NCI-H748 (cell line): ENCODE measurements around the gene ZW10.
"Not testable (repeated sequence)": the region's sequence is repeated elsewhere in the genome, so short reads cannot be mapped to it uniquely, and the experiment has no call there.

Experiments
- DNase-seq: peaks from one replicate; lab custom pipeline; 2025; ENCODE audit not compliant: unreplicated experiment; lab: John Stamatoyannopoulos, UW

The ZW10 gene

DNA sequence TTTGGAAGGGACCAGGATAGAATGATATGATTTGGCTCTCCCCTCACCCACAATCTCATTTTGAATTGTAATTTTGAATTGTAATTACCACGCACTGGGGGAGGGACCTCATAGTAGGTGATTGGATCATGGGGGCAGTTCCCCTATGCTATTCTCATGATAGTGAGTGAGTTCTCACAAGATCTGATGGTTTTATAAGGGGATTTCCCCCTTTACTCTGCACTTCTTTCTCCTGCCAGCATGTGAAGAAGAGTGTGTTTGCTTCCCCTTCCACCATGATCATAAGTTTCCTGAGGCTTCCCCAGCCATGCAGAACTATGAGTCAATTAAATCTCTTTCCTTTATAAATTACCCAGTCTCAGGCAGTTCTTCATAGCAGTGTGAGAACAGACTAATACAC is 69.9 kb downstream of the ZW10 start:
- not testable (repeated sequence) for DNase-seq

DNA sequence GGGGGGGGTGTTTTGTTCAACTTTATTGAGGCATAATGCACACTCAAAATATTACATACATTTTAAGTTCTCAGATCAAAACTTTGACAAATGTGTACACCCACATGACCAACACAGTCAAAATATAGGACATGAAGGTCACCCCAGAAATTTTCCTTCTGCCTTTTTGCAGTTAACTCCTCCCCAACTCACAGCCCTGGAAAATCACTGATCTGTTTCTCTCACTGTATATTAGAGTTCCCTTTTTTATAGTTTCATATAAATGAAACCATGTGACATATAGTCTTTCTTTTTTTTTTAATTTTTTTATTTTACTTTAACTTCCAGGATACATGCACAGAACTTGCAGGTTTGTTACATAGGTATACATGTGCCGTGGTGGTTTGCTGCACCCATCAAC is 72.0 kb downstream of the ZW10 start:
- DNase-seq, result no peak

GRCh38 chr11:113698515-113698914 is 75.0 kb downstream of the ZW10 start:
- no peak for DNase-seq

- no peak for DNase-seq
Measured at GRCh38 chr11:113697756-113698407, 75.6 kb downstream of the ZW10 start.

DNA sequence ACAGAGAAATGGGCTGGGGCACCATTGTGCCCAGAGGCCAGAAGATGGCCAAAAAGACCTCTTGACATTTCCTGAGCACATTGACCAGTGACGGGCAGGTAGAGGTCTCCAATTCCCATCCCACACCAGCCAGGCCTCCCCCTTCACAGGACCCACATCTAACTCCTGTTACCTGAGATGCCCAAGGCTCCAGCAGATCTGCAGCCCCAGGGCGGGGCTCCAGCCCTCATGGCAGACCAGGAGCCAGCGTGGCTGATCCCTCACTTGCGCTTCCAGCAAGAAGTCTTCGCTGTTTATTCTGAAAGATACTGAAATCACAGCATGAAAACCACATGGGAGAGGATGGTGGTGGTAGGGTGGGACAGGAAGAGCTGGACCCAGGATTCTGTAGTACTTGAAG is 76.4 kb downstream of the ZW10 start:
- no peak for DNase-seq

- no peak for DNase-seq
Measured at GRCh38 chr11:113695207-113695606, 78.3 kb downstream of the ZW10 start.

DNA sequence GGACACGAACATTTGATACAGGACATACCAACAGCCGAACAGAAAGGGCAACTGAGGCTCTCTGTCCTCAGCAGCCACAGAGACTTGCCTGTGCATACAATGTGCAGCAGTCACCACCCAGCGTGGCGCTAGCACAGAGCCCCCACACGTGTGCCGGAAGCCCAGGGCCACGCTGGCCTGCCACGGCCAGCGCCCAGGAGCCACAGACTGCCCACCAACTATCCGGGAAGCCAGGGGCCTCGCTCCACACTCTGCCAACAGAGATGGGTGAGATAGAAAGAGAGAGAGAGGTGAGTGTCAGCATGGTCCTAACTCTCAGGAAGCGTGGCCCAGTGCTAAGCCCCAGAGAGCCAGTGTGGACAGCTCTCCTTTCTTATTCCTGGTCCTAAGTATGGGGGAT is 79.1 kb downstream of the ZW10 start:
- no peak for DNase-seq

- DNase-seq, result no peak
Measured at GRCh38 chr11:113693030-113693429, 80.5 kb downstream of the ZW10 start.

GRCh38 chr11:113690619-113691569 is 82.6 kb downstream of the ZW10 start:
- peak; percentile 15 for DNase-seq

DNA sequence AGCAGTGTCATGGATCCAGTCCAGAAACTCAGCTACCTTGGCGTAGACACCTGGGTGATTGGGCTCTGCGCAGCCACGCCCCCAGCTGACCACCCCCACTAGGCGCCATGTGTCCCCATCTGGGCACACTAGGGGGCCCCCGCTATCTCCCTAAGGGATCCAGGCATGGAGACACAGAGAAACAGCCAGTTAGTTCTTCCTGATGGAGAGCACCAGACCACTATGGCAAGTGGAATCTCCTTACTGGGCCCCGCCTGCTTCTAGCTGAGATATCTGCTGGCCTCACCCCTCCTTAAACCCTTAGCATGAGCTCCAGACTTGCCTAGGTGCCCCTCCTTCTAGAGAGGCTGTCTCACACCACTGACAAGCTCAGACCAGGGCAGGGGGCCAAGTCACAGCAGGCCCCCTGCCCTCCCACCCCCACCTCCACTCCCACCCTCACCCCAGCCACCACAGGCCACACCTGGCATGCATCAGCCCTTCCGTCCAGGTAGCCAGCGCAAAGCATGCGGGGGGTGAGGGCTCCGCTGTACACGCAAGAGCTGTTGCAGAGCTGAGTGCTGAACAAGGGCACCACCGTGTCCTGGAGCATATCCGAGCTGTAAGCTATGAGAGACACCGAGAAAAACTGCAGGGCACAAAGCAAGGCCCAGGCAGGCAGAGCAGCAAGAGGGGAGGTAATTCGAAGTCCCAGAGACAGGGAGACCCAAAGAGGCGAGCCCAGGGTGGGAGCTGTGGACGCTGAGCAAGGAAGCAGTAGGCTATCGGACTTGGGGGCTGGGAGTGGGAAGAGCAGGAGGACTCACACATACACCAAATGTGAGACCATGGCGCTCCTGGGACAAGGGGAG is 83.5 kb downstream of the ZW10 start:
- DNase-seq, result no peak

DNA sequence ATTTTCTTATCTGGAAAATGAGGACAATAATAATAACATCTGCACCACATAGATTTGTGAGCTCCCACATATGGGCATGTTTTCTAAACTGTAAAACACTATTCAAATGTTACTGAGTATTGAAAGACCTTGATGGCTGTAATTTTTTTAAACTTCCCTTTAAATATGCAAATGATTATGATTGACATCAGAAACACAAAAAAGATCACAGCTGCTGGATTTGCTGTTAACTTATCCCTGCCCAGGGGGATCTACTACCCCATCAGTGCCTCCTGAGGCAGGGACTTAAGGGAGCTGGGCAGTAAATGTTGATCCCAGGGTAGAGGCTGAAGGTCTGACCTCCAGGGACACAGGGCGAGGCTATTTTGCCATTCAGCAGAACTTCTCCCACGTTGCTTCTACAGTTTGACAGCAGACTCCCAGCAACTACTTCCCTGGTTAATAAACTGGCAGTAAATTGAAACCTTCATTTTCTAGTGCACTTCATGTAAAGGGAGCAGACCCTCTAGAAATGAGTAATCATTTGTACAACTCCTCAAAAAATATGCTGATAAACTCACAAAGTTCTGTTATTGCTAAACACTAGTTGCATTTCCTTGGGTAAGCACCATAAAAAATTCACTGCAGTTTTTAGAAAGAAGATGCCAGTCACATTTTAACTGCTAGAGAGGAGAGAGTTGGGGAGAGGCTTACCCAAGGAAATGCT is 87.7 kb downstream of the ZW10 start:
- DNase-seq, result no peak

- DNase-seq, result no peak
Measured at GRCh38 chr11:113684496-113684895, 89.0 kb downstream of the ZW10 start.

- no peak for DNase-seq
Measured at GRCh38 chr11:113683481-113684046, 89.9 kb downstream of the ZW10 start.
